ENCODE data around the gene THOC7.

THOC7 gene

GRCh38 chr3:63909431-63909830 lies 45.8 kb upstream of the THOC7 start:
- DNase-seq (ENCODE audit: low read depth): no peak
- TF ChIP-seq CTCF (IDR thresholded peaks at IDR 0.05; ENCODE audit: low read depth, low read length, missing control alignments): no peak
- H3K4me3 ChIP-seq (ENCODE audit: low read depth, low read length): no peak overlapping the region

GRCh38 chr3:63908776-63909175 lies 45.2 kb upstream of the THOC7 start:
- DNase-seq (ENCODE audit: low read depth): no peak
- H3K4me3 ChIP-seq (ENCODE audit: low read depth, low read length): no peak overlapping the region
- TF ChIP-seq CTCF (IDR thresholded peaks at IDR 0.05; ENCODE audit: low read depth, low read length, missing control alignments): no peak

- DNase-seq (ENCODE audit: low read depth): no peak
- no peak for TF ChIP-seq CTCF (IDR thresholded peaks at IDR 0.05; ENCODE audit: low read depth, low read length, missing control alignments)
- H3K4me3 ChIP-seq (ENCODE audit: low read depth, low read length): no peak overlapping the region
Measured at GRCh38 chr3:63908081-63908736, 44.6 kb upstream of the THOC7 start.

- no peak overlapping the region for H3K4me3 ChIP-seq (ENCODE audit: low read depth, low read length)
- no peak for DNase-seq (ENCODE audit: low read depth)
- no peak for TF ChIP-seq CTCF (IDR thresholded peaks at IDR 0.05; ENCODE audit: low read depth, low read length, missing control alignments)
Measured at GRCh38 chr3:63905731-63906620, 42.4 kb upstream of the THOC7 start.

- H3K4me3 ChIP-seq (ENCODE audit: low read depth, low read length): no peak overlapping the region
- no peak for DNase-seq (ENCODE audit: low read depth)
- TF ChIP-seq CTCF (IDR thresholded peaks at IDR 0.05; ENCODE audit: low read depth, low read length, missing control alignments): no peak
Measured at GRCh38 chr3:63900459-63900858, 36.9 kb upstream of the THOC7 start.

GRCh38 chr3:63900010-63900409 lies 36.4 kb upstream of the THOC7 start:
- H3K4me3 ChIP-seq (ENCODE audit: low read depth, low read length): no peak overlapping the region
- TF ChIP-seq CTCF (IDR thresholded peaks at IDR 0.05; ENCODE audit: low read depth, low read length, missing control alignments): no peak

More at GRCh38 chr3:63900010-63900409, 36.4 kb upstream of the THOC7 start:
- DNase-seq (ENCODE audit: low read depth): no peak

Data from GM12864 (cell line).